Measurements from ENCODE around the gene ZNF736. TPM values are rescaled to one million over a fixed set of nuclear protein-coding genes. Genes with fewer than 3 reads are reported as not detected.

ZNF736 gene
- polyA plus RNA-seq, 1 donor: 30.6 TPM

DNA sequence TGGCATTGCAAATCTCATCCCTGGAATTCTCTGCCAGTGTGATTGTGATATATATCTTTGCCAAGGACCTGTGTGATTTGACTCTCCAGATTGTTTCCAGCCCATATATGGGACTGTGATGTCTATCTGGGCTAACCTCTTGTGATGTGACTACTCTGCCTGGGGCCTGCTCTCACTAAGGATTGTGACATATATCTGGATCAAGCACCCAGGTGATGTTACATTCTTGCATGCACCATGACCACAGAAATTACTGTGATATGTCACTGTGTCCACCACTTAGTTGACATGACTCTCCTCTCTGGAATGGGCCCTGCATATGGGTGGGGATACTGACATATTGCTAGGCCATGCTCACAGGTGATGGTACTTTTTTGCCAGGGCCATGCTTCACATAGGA lies 86.6 kb downstream of the ZNF736 start:
- no peak for DNase-seq

Other genes with a start within 250 kb of the ZNF736 start
- not detected for gene ZNF735, start 106.8 kb upstream of the ZNF736 start, polyA plus RNA-seq (ENCODE audit: insufficient read length)
- not detected for gene ZNF679, start 85.5 kb upstream of the ZNF736 start, polyA plus RNA-seq (ENCODE audit: insufficient read length)
- 22.8 TPM for gene ZNF680, start 249.1 kb downstream of the ZNF736 start, polyA plus RNA-seq (ENCODE audit: insufficient read length)